Parathyroid adenoma (tissue), 2 donors: Measurements from ENCODE around the gene PALLD.

Source experiments
- H2AFZ ChIP-seq: fragments of 300-600 bp; sonication (generic); one replicate; pipeline ENCODE4 v1.7.0; 2017; ENCODE audit warnings: antibody characterized with exemption, mild to moderate bottlenecking
- H3K27ac ChIP-seq: fragments of 300-600 bp; sonication (generic); one replicate; pipeline ENCODE4 v1.7.0; 2017
- H3K27me3 ChIP-seq: fragments of 300-600 bp; sonication (generic); one replicate; pipeline ENCODE4 v1.7.0; 2017; ENCODE audit warnings: low read length; ENCODE audit not compliant: control insufficient read depth, insufficient read depth
- H3K36me3 ChIP-seq: fragments of 300-600 bp; sonication (generic); one replicate; pipeline ENCODE4 v1.7.0; 2017; ENCODE audit warnings: low read length; ENCODE audit not compliant: control insufficient read depth, insufficient read depth
- H3K4me1 ChIP-seq: fragments of 300-600 bp; sonication (generic); one replicate; pipeline ENCODE4 v1.7.0; 2017; ENCODE audit warnings: control low read depth
- H3K4me2 ChIP-seq: fragments of 300-600 bp; sonication (generic); one replicate; pipeline ENCODE4 v1.7.0; 2017; ENCODE audit warnings: low read length
- H3K4me3 ChIP-seq: fragments of 300-600 bp; sonication (generic); one replicate; pipeline ENCODE4 v1.7.0; 2017; ENCODE audit warnings: low read depth, low read length
- H3K79me2 ChIP-seq: fragments of 300-600 bp; sonication (generic); one replicate; pipeline ENCODE4 v1.7.0; 2017; ENCODE audit warnings: control low read depth
- H3K9ac ChIP-seq: fragments of 300-600 bp; sonication (generic); one replicate; pipeline ENCODE4 v1.7.0; 2017; ENCODE audit warnings: mild to moderate bottlenecking
- H3K9me3 ChIP-seq: fragments of 300-600 bp; sonication (generic); one replicate; pipeline ENCODE4 v1.7.0; 2017; ENCODE audit warnings: low read length; ENCODE audit not compliant: control insufficient read depth
- TF ChIP-seq, protein P1 (sequence below): fragments of 300-600 bp; sonication (generic); IDR thresholded peaks from one replicate; pipeline ENCODE4 v1.7.0; 2017; ENCODE audit warnings: antibody characterized with exemption, mild to moderate bottlenecking
- donor health status: primary hyperparathyroidism.

The PALLD gene

GRCh38 chr4:168841000-168841671 is 344.3 kb downstream of the PALLD start:
- Histone ChIP-seq H3K79me2 (no peaks in the 10 kb centered on the region), H2AFZ (no peak overlapping the region), H3K36me3 (no peaks in the 10 kb centered on the region), H3K27ac (no peak overlapping the region), H3K4me3 (no peak overlapping the region), H3K9ac (no peak overlapping the region), H3K9me3 (no peaks in the 10 kb centered on the region), H3K4me2 (no peak overlapping the region), H3K27me3 (no peaks in the 10 kb centered on the region), H3K4me1 (peaks cover 4% of the 10 kb centered on the region)
- TF ChIP-seq, protein P1, sequence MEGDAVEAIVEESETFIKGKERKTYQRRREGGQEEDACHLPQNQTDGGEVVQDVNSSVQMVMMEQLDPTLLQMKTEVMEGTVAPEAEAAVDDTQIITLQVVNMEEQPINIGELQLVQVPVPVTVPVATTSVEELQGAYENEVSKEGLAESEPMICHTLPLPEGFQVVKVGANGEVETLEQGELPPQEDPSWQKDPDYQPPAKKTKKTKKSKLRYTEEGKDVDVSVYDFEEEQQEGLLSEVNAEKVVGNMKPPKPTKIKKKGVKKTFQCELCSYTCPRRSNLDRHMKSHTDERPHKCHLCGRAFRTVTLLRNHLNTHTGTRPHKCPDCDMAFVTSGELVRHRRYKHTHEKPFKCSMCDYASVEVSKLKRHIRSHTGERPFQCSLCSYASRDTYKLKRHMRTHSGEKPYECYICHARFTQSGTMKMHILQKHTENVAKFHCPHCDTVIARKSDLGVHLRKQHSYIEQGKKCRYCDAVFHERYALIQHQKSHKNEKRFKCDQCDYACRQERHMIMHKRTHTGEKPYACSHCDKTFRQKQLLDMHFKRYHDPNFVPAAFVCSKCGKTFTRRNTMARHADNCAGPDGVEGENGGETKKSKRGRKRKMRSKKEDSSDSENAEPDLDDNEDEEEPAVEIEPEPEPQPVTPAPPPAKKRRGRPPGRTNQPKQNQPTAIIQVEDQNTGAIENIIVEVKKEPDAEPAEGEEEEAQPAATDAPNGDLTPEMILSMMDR: no peak

- TF ChIP-seq, protein P1: no peak
- Histone ChIP-seq H3K9me3 (no peaks in the 10 kb centered on the region), H3K79me2 (no peaks in the 10 kb centered on the region), H3K27ac (no peak overlapping the region), H3K36me3 (no peaks in the 10 kb centered on the region), H3K9ac (no peak overlapping the region), H3K27me3 (no peaks in the 10 kb centered on the region), H2AFZ (no peak overlapping the region), H3K4me1 (peaks cover 4% of the 10 kb centered on the region), H3K4me2 (no peak overlapping the region), H3K4me3 (no peak overlapping the region)
These were observed 344.8 kb downstream of the PALLD start for GRCh38 chr4:168841672-168842019.

DNA sequence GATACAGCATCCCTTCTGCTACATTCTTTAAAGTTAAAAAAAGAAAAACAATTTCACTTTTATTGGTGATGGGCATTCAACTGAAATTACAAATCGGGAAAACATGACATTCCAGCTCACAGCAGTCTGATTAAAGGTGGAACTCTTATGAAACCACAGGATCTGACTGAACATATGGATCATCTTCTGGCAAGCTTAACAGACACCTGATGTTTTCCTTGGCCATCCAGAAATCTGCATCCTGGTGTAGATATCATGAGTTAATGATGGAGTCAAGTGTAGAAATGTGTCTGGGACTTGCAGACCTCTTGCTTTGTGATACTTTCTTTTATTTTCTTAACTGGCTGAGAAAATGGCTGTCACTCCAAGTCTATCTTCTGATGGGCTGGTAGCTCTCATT is 345.3 kb downstream of the PALLD start:
- H3K27ac ChIP-seq: no peak overlapping the region
- no peaks in the 10 kb centered on the region for H3K27me3 ChIP-seq
- H3K4me3 ChIP-seq: no peak overlapping the region
- H2AFZ ChIP-seq: no peak overlapping the region
- no peaks in the 10 kb centered on the region for H3K79me2 ChIP-seq
- H3K36me3 ChIP-seq: no peaks in the 10 kb centered on the region
- peaks cover 4% of the 10 kb centered on the region for H3K4me1 ChIP-seq
- no peak overlapping the region for H3K4me2 ChIP-seq
- no peak overlapping the region for H3K9ac ChIP-seq
- H3K9me3 ChIP-seq: no peaks in the 10 kb centered on the region
- TF ChIP-seq, protein P1: no peak

GRCh38 chr4:168843635-168844034 is 346.8 kb downstream of the PALLD start:
- Histone ChIP-seq H3K4me1 (peaks cover 4% of the 10 kb centered on the region), H3K79me2 (no peaks in the 10 kb centered on the region), H2AFZ (no peak overlapping the region), H3K9ac (no peak overlapping the region), H3K4me3 (no peak overlapping the region), H3K27ac (no peak overlapping the region), H3K27me3 (no peaks in the 10 kb centered on the region), H3K4me2 (no peak overlapping the region), H3K36me3 (no peaks in the 10 kb centered on the region), H3K9me3 (no peaks in the 10 kb centered on the region)
- TF ChIP-seq, protein P1: no peak

DNA sequence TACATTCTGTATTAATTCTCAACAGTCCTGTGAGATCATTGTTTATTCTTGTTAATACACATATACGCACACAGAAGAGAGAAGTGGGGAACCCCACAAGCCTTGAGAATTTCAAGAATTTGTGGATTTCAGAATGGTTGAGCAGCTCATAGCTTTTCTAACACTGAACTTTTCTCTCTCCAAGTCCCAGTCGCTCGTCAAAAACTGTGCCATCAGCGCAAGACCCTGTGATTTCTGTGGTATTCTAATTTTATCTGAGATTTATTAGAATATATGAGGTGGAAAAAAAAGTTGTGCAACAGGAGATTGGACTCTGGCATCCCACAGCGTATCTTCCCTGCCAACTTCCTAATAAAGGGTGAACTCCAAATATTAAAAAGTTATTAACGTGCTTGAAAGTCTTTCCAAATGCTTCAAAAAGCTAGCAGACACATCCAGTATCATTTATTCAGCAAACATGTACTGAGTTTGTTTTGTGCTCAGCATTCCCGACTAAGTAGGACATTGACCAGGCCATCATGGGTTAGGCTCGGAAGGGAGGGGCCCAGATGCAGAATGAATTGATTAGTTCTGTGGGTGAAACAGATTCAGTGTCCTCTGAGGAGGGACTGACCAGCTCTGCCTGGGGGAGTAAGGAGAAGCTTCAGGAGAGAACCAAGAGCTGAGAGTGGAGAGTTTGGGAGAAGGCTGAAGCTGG is 347.6 kb downstream of the PALLD start:
- Histone ChIP-seq H3K4me3 (no peak overlapping the region), H3K9ac (no peak overlapping the region), H3K79me2 (no peaks in the 10 kb centered on the region), H3K4me2 (no peak overlapping the region), H3K9me3 (no peaks in the 10 kb centered on the region), H2AFZ (no peak overlapping the region), H3K4me1 (peaks cover 4% of the 10 kb centered on the region), H3K27me3 (no peaks in the 10 kb centered on the region), H3K27ac (no peak overlapping the region), H3K36me3 (no peaks in the 10 kb centered on the region)
- TF ChIP-seq, protein P1: no peak
